ENCODE results near the gene SCML2. TPM values are rescaled to one million over a fixed set of nuclear protein-coding genes. Genes with fewer than 3 reads are reported as not detected.

Gene SCML2
- total RNA-seq, 2 donors from 2014 or later = 2.3 TPM

DNA sequence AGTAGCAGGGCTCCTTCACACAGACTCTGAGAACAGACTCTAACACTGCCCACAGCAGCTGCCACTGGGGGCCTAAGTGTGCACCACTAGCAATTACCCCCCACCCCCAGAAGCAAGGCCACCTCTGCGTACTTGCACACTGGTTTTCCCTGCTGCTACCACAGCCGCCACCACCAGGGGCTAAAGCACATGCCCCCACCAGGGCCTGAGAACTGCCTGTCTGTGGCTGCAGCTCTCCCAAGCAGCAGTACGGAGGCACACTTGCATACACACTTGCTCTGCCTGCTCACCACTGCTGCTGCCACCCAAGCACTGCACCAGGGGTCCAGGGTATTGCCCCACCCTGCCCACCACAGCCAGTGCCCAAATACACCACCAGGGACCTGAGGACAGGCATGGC is 59.6 kb downstream of the SCML2 start:
- Histone ChIP-seq H3K4me3 (no peak overlapping the region), H3K27ac (no peak overlapping the region), H3K9me3 (no peaks in the 10 kb centered on the region), H3K4me1 (no peaks in the 10 kb centered on the region), H3K36me3 (replicated peaks in 1 of 2; ENCODE audit: insufficient read depth in 1 of 2, low read depth in 2 of 2) (no peaks in the 10 kb centered on the region), H3K27me3 (no peaks in the 10 kb centered on the region)
- WGBS, 2 donors = no CpG with 5 or more reads among the region's 3 CpGs
- intact Hi-C loops (cut with DNase I) = no loop called here
- TF ChIP-seq, protein P1, sequence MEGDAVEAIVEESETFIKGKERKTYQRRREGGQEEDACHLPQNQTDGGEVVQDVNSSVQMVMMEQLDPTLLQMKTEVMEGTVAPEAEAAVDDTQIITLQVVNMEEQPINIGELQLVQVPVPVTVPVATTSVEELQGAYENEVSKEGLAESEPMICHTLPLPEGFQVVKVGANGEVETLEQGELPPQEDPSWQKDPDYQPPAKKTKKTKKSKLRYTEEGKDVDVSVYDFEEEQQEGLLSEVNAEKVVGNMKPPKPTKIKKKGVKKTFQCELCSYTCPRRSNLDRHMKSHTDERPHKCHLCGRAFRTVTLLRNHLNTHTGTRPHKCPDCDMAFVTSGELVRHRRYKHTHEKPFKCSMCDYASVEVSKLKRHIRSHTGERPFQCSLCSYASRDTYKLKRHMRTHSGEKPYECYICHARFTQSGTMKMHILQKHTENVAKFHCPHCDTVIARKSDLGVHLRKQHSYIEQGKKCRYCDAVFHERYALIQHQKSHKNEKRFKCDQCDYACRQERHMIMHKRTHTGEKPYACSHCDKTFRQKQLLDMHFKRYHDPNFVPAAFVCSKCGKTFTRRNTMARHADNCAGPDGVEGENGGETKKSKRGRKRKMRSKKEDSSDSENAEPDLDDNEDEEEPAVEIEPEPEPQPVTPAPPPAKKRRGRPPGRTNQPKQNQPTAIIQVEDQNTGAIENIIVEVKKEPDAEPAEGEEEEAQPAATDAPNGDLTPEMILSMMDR (IDR thresholded peaks at IDR 0.05) = no peak
- no peak for TF ChIP-seq POLR2A (IDR thresholded peaks at IDR 0.05)
- DNase-seq (no peak), ATAC-seq (no peak)

- TF ChIP-seq POLR2A (IDR thresholded peaks at IDR 0.05) = no peak
- TF ChIP-seq, protein P1 (IDR thresholded peaks at IDR 0.05) = no peak
- 72 to 89% methylated on average over 7 of the region's 7 CpGs for WGBS, 2 donors
- no peak for ATAC-seq
- Histone ChIP-seq H3K4me3 (no peak overlapping the region), H3K9me3 (no peaks in the 10 kb centered on the region), H3K27ac (no peak overlapping the region), H3K36me3 (replicated peaks in 1 of 2; ENCODE audit: insufficient read depth in 1 of 2, low read depth in 2 of 2) (no peaks in the 10 kb centered on the region), H3K4me1 (no peaks in the 10 kb centered on the region), H3K27me3 (no peaks in the 10 kb centered on the region)
- DNase-seq = no peak
- intact Hi-C loops (cut with DNase I) = no loop called here
These were observed 63.4 kb downstream of the SCML2 start for GRCh38 chrX:18291006-18291545.

DNA sequence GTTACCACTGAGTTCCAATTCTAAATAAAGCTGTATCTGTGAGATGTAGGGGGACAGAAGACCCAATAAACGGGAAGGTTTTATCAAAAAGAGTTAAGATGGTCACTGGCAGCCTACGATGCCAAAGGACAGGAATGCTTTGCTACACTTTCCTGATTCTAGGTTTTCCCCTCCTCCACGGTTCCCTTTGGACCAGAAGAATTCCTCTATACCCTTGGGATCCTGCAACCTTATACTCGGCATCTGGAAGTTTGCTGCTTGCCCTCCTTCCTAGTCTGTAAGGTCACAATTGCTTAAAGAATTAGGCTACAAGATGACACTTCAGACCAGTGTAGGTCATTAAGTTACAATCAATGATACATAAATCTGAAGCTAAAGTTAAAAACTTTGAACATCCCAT is 64.3 kb downstream of the SCML2 start:
- no peaks in the 10 kb centered on the region for H3K36me3 ChIP-seq (replicated peaks in 1 of 2; ENCODE audit: insufficient read depth in 1 of 2, low read depth in 2 of 2)
- TF ChIP-seq POLR2A (IDR thresholded peaks at IDR 0.05) = no peak
- TF ChIP-seq, protein P1 (IDR thresholded peaks at IDR 0.05) = no peak
- H3K27me3 ChIP-seq = no peaks in the 10 kb centered on the region
- intact Hi-C loops (cut with DNase I) = no loop called here
- no peak for ATAC-seq
- no peak for DNase-seq
- H3K27ac ChIP-seq = no peak overlapping the region
- 59 to 82% methylated on average over 4 of the region's 4 CpGs for WGBS, 2 donors
- no peaks in the 10 kb centered on the region for H3K9me3 ChIP-seq
- no peak overlapping the region for H3K4me3 ChIP-seq
- H3K4me1 ChIP-seq = no peaks in the 10 kb centered on the region

DNA sequence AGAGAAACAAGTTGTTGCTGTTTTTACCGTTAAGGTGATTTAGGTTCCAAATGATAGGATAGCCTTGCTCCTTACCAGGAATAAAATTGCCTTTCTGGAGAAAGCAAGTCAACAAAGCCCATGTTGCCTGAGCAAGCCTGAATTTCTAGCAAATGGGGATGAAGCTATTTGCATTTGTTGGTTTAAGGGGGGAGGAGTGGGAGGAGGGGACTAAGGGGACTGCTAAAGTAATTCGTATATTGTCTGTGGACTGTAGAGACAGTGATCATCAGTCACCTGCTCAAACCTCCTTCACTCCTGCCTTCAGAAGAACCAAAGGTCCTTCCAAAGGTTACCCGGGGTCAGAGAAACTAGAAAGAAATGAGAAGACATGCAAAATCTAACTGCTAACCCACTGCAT is 65.8 kb downstream of the SCML2 start:
- ATAC-seq (no peak), DNase-seq (no peak)
- no peak for TF ChIP-seq POLR2A (IDR thresholded peaks at IDR 0.05)
- TF ChIP-seq, protein P1 (IDR thresholded peaks at IDR 0.05) = no peak
- Histone ChIP-seq H3K27me3 (no peaks in the 10 kb centered on the region), H3K27ac (no peak overlapping the region), H3K4me3 (no peak overlapping the region), H3K9me3 (no peaks in the 10 kb centered on the region), H3K4me1 (no peaks in the 10 kb centered on the region), H3K36me3 (replicated peaks in 1 of 2; ENCODE audit: insufficient read depth in 1 of 2, low read depth in 2 of 2) (no peaks in the 10 kb centered on the region)
- intact Hi-C loops (cut with DNase I) = no loop called here
- 87 to 89% methylated on average over 3 of the region's 3 CpGs for WGBS, 2 donors

GRCh38 chrX:18286322-18286831 is 68.1 kb downstream of the SCML2 start:
- 70 to 76% methylated on average over 3 of the region's 3 CpGs for WGBS, 2 donors
- DNase-seq (no peak), ATAC-seq (no peak)
- Histone ChIP-seq H3K4me3 (no peak overlapping the region), H3K27ac (no peak overlapping the region), H3K4me1 (no peaks in the 10 kb centered on the region), H3K27me3 (no peaks in the 10 kb centered on the region), H3K9me3 (no peaks in the 10 kb centered on the region), H3K36me3 (replicated peaks in 1 of 2; ENCODE audit: insufficient read depth in 1 of 2, low read depth in 2 of 2) (no peaks in the 10 kb centered on the region)
- TF ChIP-seq POLR2A (IDR thresholded peaks at IDR 0.05) = no peak
- TF ChIP-seq, protein P1 (IDR thresholded peaks at IDR 0.05) = no peak
- intact Hi-C loops (cut with DNase I) = no loop called here

Data from body of pancreas (tissue), 4 donors.